ENCODE results near the gene JOSD2. TPM values are rescaled to one million over a fixed set of nuclear protein-coding genes. Genes with fewer than 3 reads are reported as not detected.
A peak's percentile ranks its signal among the peaks of the same experiment; 100 is the strongest.

JOSD2 gene
- total RNA-seq, 1 donor from 2014 or later = 26.6 TPM

GRCh38 chr19:50514346-50515167 is 3.6 kb upstream of the JOSD2 start:
- no peak for DNase-seq (ENCODE audit: low spot score)

- DNase-seq (ENCODE audit: low spot score) = no peak
Measured at GRCh38 chr19:50513746-50514345, 2.9 kb upstream of the JOSD2 start, which contains the start of gene ASPDH. ASPDH (minus strand) TSS chr19:50513913; CDS start chr19:50513823, 90 bp downstream.

- no peak for DNase-seq (ENCODE audit: low spot score)
Measured at GRCh38 chr19:50512999-50513745, 2.2 kb upstream of the JOSD2 start.

GRCh38 chr19:50512112-50512998 is 1.4 kb upstream of the JOSD2 start:
- DNase-seq (ENCODE audit: low spot score) = peak; percentile 51

GRCh38 chr19:50510700-50511068 is 307 bp downstream of the JOSD2 start:
- DNase-seq (ENCODE audit: low spot score) = no peak

- peak; percentile 52 for DNase-seq (ENCODE audit: low spot score)
Measured at GRCh38 chr19:50510121-50510670, 795 bp downstream of the JOSD2 start.

- DNase-seq (ENCODE audit: low spot score) = no peak
Measured at GRCh38 chr19:50509366-50509765, 1.6 kb downstream of the JOSD2 start.

- no peak for DNase-seq (ENCODE audit: low spot score)
Measured at GRCh38 chr19:50508843-50509190, 2.2 kb downstream of the JOSD2 start.

- DNase-seq (ENCODE audit: low spot score) = no peak
Measured at GRCh38 chr19:50507376-50507775, 3.6 kb downstream of the JOSD2 start.

GRCh38 chr19:50506700-50507099 is 4.3 kb downstream of the JOSD2 start:
- DNase-seq (ENCODE audit: low spot score) = no peak

GRCh38 chr19:50505856-50506611 is 5.0 kb downstream of the JOSD2 start:
- no peak for DNase-seq (ENCODE audit: low spot score)

- DNase-seq (ENCODE audit: low spot score) = no peak
Measured at GRCh38 chr19:50501568-50502475, 9.2 kb downstream of the JOSD2 start.

- DNase-seq (ENCODE audit: low spot score) = no peak
Measured at GRCh38 chr19:50501186-50501567, 9.8 kb downstream of the JOSD2 start.

- DNase-seq (ENCODE audit: low spot score) = no peak
Measured at GRCh38 chr19:50500753-50501151, 10.2 kb downstream of the JOSD2 start.

GRCh38 chr19:50500060-50500752 is 10.8 kb downstream of the JOSD2 start:
- no peak for DNase-seq (ENCODE audit: low spot score)

GRCh38 chr19:50498219-50499056 is 12.6 kb downstream of the JOSD2 start:
- no peak for DNase-seq (ENCODE audit: low spot score)

- DNase-seq (ENCODE audit: low spot score) = no peak
Measured at GRCh38 chr19:50497022-50497405, 14.0 kb downstream of the JOSD2 start.
